TTC549 (cell line): ENCODE data around the gene GPC3.

Experiments
- FAIRE-seq: peaks from 2 replicates; lab custom pipeline; 2012; peaks lifted over from hg19 to GRCh38; lab: Jason Lieb, UNC

The GPC3 gene

DNA sequence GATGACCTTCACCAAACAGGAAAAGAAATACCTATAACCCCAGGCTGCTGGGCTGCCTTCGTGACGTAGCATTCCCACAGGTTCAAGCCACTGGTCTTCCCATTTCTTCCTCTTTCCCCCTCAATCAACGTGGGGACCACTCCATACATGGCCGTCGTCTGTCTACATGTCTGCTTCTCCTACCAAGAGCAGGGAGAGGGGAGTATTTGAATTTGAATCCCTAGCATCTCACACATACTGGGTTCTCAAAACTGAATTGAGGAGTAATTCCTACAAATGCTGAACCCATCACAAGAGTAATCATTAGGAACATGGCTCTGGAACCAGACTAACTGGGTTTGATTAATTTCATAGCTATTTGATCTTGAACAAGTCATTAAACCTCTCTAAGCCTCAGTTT is 17.3 kb downstream of the GPC3 start:
- FAIRE-seq: no peak

DNA sequence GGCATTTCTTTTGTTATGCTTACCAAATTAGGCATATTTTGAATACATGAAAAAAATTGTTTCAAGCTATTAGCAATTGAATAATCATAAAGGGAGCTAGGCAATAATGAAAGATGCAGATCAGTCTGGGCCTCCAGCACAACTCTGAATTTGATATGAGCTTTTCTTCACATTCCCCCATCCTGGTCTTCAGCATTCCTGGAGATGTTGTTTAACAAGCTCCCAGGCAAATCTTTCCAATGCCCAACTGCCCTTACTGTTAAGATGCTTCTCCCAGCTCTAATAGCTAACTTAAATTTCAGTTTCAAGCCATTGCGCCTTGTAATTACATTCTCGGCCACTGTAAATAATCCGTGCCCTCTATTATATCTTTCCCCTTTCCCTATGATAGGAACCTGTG is 19.2 kb downstream of the GPC3 start:
- FAIRE-seq: no peak

DNA sequence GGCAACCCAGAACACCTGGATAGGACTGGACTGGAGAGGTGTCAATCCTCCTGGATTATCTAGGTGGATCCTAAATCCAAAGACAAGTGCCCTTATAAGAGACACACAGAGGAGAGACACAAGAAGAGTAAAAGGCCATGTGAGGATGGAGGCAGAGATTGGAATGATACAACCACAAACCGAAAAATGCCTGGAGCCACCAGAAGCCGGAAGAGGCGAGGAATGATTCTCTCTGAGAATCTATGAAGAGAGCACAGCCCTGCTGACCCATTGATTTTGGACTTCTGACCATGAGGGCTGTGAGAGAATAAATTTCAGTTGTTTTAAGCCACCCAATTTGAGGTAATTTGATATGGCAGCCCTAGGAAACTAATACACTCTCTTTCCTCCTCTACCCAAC is 20.1 kb downstream of the GPC3 start:
- FAIRE-seq: no peak

DNA sequence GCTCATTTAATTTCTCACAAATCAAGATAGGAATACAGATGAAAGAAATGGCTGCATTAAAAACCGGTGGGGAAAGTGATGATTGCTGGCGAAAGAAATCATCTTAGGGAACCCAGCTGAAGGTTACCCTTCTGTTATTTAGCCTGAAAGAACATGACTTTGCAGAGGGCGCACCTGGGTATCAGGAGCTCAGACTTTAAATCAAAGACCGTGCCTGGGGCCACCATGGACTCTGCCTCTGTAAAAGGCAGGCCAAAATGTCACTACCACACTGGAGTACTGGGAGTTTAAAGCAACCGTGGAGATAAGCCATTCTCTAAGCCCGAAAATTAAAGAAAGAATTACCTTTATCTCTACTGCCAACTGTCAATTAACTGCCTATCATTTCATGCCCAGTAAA is 24.3 kb downstream of the GPC3 start:
- no peak for FAIRE-seq

DNA sequence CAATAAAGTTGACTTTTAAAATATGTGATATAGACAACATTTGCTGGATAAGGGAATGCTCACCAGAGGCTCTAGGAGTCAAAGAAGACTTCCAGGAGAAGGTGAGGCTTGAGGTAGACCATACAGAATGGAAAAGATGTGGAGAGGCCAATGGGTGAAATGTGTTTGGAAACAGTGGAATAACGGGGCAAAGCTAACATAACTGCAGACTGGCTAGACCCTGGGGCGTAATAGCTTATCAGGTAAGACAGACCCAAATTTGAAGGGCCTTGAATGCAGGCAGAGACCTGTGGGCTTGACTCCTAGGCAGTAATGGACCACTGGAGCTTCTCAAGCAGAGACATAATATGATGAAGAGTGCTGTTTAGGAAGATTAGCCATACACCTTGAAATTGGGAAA is 25.4 kb downstream of the GPC3 start:
- FAIRE-seq: no peak

DNA sequence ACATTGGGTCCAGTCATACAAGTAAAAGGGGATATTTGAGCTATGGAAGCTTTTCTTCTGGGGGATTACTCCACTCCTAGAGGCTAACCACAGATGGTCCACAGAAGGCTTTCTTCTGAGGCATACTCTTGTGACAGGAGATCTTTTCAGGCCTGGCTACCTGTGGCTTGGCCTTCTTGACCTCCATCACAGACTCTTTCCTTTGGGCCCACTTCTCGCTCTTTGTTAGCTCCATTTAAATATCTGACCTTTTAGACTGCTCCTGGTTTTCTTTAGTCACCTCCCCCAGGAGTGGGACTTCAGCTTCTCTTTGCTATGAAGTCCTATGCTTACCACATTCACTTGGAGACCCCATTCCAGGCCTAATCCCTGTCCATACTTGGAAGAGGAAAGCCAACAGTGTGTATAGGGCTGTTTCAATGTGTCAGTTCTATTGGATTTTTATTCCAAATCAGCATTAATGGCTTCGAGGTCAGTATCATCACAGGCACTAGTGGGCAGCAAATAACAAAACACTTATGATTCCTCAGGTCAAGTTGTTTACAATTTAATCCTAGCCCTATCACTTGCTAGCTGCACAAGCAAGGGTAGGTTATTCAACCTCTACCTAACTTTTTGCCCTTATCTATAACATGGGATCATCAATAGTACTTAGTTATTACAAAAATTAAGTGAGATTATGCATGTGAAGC is 26.3 kb downstream of the GPC3 start:
- FAIRE-seq: no peak

DNA sequence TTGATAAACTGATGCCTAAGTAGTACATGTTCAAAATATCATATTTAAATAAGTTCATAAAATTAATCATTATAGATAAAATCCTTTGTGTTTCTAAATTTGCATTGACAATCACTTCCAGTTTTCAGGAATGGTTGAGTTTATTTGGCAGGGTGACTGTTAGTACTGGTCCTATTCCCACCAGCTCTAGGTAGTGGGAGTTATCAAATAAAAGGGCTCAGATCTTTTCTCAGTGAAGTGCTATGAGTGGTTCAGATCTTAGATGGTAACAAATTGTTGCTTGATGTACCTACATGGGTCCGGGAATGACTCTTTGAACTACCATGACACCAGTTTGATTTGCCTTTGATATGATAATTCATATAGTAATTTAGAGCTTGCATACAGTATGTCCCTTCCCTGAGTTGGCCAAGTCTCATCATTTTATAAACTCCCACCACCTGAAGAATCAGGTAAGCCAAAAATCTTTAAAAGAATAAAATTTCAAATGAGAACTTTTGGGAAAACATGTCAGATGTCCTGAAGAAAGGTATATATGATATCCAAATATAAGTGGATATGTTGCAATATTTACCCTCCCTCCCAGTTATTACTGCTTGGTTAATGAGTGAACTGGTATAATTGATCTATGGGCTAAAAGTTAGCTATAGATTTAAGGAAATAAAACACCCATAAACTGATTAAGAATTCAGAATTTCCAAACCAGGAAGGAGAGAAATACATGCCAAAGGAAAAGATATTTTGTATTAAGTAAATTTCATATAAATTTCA is 28.6 kb downstream of the GPC3 start:
- FAIRE-seq: no peak

DNA sequence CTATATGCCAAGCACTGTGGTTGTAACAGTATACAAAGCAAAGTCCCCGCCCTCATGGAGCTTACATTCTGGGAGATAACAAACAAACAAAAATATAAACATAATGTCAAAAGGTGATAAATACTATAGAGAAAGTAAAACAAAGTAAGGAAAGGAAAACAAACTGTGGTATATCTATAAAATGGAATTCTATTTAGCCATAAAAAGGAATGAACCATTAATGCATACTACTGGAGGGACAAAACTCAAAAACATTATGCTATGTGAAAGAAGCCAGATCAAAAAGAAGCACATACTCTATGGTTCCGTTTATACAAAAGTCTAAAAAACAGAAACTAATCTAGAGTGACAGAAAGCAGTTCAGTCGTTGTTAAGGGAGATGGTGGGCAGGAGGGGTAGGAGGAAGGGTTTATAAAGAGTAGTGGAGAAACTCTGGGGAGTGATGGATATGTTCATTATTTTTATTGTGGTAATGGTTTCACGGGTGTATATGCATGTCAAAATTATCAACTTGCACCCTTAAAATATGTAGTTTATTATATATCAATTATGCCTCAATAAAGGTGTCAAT is 31.5 kb downstream of the GPC3 start:
- no peak for FAIRE-seq

DNA sequence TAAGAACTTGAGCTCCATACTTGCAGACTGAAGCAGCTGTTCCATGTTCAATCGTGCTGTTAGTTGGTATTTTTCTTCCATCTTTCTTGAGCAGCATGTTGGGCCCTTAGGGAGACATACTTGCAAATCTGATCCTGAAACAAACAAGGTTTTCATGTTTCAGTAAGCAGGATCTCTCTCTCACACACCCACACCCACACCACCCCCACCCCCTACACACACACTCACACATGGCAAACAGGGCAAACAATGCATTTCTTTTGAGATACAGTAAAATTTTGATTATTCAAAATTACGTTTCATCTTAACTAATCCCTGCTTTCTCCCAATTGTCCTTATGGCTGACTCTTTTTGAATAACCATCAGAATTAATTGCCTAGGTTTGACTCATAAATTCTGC is 32.3 kb downstream of the GPC3 start:
- no peak for FAIRE-seq

DNA sequence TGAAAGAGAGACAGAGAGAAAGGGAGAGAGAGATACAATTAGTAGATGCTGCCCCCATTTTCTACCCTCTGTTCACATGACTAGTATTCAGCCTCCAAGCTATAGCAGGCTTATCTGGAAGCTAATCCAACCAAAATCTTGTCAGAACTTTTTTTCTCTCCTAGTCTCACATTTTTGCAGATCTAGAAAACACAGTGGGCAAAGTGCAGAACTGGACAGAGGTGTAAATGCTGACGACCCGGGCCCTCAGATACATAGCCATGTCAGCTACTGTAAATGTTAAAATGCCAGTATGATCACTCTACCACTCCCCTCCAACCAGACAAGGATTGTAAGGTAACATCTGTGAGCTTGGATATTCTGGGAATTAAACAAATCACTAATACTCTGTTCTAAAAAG is 34.3 kb downstream of the GPC3 start:
- FAIRE-seq: no peak

DNA sequence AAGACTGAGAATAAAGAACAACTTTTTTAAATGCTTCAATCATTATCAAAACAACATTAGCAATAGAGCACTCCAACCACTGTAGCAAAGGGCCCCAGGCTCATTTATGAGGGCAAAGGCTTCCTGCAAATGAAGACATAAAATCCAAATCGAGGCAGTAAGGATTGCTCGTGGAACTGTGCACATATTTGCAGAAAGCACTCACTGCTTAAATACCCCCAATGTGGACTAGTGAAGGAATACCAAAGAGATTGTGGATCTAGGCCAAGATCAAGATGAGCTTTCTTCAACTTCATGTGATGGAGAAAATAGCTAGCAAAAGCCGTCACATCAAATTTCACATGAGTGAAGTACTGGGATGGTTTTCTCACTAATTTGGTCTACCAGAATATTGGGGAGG is 35.2 kb downstream of the GPC3 start:
- FAIRE-seq: no peak

DNA sequence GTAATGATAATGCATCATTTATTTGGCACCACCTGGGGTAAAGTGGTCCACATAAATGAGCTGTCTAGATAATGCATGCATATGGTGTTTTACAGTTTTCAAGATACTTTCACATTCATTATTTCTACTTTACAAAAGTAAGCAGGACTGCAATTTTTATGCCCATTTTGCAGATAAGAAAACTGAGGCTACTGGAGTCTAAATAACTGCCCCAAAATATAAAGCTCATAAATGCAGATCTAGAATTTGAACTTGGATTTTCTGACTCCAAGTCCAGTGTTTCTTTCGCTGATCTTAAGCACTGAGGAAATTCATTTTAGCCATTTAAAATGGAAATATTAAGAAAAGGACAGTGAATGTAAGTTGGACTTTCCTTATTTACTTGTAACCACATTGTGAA is 36.5 kb downstream of the GPC3 start:
- FAIRE-seq: no peak

DNA sequence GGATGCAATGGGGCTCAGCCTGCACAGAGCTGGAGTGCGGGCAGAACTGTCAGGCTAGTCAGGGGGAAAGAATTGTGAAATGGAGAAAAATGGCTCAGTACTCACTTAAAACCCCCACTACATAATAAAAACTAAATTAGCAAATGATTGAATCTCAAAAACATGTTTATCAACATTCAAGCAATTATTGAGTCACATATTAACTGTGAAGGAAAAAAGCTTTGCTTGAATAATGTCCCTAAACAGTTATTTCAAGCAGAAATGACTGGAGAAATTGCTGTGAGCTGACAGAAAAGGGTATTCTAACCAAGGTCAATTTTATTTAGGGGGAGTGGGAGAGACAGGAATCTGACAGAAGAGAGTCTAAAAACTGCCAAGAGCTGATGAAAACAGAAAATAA is 37.4 kb downstream of the GPC3 start:
- no peak for FAIRE-seq

DNA sequence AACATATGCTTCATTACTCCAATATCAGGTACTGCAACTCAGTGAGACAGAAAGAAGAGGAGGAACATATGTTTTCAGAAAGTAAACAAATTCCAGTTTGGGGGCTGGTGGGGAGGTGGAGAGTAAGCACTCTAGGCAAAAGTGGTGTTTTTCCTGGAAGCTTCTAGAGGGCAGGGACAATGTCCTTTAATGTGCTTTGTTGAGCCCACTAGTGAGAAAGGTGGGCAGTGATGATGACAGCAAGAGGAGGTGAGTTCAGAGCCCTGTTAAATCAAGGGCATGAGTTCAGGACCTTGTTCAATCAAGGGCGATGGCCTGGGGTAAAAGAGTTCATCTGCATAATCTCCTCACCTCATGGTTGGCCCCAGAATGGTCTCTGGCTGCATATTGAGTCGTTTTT is 38.4 kb downstream of the GPC3 start:
- FAIRE-seq: no peak

DNA sequence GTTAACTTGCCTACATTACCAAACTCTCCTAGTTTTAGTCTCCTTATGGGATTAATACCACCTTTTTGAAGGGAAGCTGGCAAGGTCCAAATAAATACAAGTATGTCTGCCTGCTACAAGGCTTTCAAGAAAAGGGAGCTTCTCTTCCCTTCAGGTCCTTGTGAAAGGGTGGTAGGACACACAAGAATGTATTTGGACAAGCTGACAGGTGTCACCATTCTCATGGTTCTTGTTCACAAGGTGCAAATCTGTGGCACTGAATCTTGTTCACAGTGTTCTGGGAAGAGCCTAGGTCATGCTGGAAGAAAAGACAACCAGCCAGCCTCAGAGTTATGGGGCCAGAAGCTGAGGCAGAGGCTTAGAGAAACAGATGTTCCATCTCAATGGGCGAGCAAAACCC is 41.9 kb downstream of the GPC3 start:
- FAIRE-seq: no peak

DNA sequence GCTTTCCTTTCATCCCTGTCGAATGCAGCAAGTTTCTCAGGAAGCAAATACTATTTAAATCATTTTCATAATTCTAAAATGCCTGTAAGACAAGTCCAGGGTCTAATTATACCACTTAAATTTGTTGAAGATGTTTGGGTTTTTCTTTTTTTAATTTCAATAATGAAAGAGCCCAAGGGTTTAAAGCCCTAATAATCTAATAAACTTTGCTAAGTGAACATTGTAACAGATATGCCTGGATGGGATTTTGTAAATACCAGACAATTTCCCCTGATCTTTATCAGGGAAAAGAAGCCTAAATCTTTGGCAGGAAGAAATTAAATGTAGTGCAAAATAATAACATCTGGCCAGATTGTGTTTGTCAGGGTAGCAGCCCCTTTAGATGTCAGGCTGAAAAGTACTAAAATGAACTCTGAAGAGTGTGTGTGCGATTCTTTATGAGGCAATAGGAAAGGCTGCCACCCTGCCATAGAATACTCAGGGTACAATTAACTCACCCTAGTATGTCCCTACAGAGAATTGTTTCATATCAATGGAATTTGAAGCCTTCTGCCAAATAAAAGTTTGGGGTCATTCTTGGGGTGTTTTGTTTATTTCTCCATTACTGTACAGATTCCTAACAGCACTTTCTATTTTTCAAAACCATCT is 45.6 kb downstream of the GPC3 start:
- no peak for FAIRE-seq

DNA sequence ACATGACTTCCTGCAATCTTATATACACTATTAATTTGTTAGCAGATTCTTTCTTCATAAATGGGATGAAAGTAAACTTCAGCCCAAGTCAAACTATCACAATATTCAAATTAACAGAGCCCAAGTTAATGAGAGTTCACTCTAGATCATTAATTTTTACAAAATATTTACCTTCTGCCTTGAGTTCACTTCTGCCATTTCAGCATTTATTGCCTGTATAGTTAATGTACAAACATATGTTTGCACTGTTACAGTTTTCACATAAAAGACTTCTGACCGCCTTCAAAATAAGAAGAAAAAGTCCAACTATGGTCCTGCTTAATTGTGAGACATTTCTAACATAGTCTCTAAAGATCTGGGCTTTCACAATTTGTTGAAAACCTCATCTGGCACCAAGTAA is 46.9 kb downstream of the GPC3 start:
- FAIRE-seq: no peak

DNA sequence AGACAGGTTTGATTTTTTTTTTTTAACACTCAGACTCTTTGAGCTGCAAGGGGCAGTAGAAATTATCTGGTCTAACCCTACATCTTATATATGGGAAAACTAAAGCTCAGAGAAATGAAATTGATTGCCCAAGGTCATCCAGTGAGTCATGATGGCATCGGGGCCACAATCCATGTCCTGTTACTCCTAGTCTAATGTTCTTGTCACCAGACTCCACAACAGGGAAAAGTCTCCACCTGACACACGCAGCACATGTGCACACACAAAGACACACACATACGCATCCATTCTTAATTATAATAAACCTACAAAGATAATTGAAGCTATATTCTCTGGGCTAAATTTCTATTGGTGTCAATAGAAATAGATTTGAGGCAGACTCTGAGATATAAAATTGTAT is 48.4 kb downstream of the GPC3 start:
- FAIRE-seq: no peak

DNA sequence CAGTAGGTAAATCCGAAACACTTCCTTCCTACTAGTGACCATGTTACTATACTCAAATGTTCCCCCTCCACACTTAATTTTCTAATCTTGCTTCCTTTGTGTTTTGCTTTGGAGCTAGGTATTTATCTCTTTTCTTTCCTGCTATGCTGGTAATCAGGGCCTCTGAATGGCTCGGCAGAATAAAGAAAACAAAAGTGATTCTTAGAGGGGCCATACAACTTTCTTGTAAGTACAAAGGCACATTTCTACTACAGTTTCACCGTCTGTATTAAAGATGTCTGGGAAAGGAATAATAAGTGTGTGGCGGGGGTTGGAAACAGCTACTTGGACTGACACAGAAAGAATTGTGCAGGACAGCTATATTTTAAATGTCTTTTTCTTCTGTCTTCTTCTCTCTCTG is 50.3 kb downstream of the GPC3 start:
- no peak for FAIRE-seq

DNA sequence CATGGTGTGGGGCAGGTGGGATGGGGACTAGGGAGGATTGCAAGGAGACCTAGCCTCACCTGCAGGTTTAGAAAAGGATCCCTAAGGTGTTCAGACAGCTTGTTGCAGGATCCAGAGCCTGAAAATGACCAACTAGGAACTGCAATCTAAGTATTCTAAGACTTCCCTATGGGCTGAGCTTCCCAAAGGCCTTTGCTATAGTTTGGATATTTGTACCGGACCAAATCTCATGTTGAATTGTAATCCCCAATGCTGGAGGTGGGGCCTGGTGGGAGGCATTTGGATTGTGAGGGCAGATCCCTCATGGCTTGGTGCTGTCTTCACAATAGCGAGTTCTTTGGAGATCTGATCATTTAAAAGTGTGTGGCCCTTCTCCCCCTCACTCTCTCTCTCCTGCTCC is 52.1 kb downstream of the GPC3 start:
- FAIRE-seq: no peak

DNA sequence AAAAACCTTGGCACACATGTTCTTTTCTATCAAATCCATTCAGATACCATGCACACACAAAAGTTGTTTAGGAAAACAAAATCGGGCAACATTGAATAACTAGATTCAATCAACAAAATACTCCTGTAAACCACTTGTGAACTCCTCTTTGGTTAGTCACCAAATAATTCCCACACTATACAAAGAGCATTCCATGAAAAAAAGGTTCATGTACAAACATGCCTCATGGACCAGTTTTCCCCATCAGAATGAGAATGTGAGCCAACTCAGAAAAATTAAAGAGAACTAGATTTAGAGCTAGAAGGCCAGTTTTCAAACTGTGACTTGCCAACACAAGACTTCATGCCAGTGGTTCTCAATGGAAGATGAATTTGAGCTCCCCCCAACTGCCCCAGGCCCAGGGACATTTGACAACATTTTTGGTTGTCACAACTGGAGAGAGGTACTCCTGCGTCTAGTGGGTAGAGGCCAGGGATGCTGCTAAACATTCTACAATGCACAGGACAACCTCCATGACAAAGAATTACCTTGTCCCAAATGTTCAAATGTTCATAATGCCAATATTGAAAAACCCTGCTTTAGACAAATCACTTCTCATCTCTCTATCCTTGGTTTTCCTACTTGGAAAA is 55.4 kb downstream of the GPC3 start:
- FAIRE-seq: no peak

DNA sequence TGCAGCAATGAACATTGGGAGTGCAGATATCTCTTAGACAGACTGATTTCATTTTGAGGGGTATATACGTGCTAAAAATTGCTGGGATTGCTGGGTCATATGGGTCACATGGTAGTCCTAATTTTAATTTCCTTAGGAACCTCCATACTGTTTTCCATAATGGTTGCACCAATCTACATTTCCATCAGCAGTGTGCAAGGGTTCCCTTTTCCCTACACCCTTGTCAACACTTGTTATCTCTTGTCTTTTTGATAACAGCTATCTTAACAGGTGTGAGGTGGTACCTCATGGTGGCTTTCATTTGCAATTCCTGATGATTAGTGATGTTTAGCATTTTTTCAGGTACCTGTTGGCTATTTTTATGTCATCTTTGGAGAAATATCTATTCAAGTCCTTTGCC is 57.0 kb downstream of the GPC3 start:
- no peak for FAIRE-seq

DNA sequence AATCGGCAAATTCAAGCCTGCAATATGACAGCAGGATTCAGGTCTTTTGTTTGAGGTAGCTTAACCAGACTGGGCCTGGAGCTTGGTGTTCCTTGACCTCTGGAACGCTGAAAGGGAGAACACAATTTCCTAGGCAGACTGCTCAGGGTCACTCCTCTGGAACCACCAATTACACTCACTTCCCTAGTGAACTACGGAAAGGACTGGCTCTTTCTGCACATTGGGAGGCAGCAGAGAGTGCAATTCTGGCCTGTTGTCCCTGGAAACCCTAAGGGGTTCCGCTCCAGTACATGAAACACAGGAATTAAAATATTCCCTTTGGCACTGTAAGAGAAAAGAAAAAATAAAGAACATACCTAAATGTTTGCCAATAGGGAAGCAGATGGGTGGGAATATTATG is 58.6 kb downstream of the GPC3 start:
- no peak for FAIRE-seq
